Peyer's patch (tissue), 4 donors: ENCODE data around the gene TUBGCP2. TPM values are rescaled to one million over a fixed set of nuclear protein-coding genes. Genes with fewer than 3 reads are reported as not detected.
"Not testable (repeated sequence)": the region's sequence is repeated elsewhere in the genome, so short reads cannot be mapped to it uniquely, and the experiment has no call there.

ENCODE experiments used
- DNase-seq, 3 donors: peaks; one replicate each; pipeline ENCODE4 v3.0.0-alpha.2; 2017 to 2019
- H3K27ac ChIP-seq, 4 donors: fragments of 200-600 bp; sonication (generic); one replicate each; pipeline ENCODE4 v1.5.1; 2016 to 2019
- H3K27me3 ChIP-seq, 2 donors: fragments of 200-600 bp; sonication (generic); one replicate each; pipeline ENCODE4 v1.5.1; 2019
- H3K36me3 ChIP-seq, 3 donors: fragments of 200-600 bp; sonication (generic); one replicate each; pipeline ENCODE4 v1.5.1; 2016 to 2019
- H3K4me1 ChIP-seq, 4 donors: fragments of 200-600 bp; sonication (generic); one replicate each; pipeline ENCODE4 v1.5.1; 2016 to 2019
- H3K4me3 ChIP-seq, 4 donors: fragments of 200-600 bp; sonication (generic); 1 replicate in 3 of 4; 2 replicates in 1 of 4; pipeline ENCODE4 v1.5.1; 2016 to 2019; ENCODE audit warnings: mild to moderate bottlenecking in 1 of 4
- H3K9me3 ChIP-seq, 4 donors: fragments of 200-600 bp; sonication (generic); one replicate each; pipeline ENCODE4 v1.5.1; 2016 to 2019; ENCODE audit warnings: mild to moderate bottlenecking in 1 of 4
- CTCF ChIP-seq, 6 experiments: fragments of 450-650 bp in 4 of 6; fragments of 200-600 bp in 2 of 6; sonication (generic) in 1 of 6; IDR thresholded peaks; one replicate each; pipeline ENCODE4 v1.5.1; 2017 to 2019; ENCODE audit warnings: antibody characterized with exemption in 6 of 6, mild to moderate bottlenecking in 3 of 6, moderate library complexity in 1 of 6
- POLR2A ChIP-seq, 2 donors: fragments of 450-650 bp; IDR thresholded peaks; one replicate each; pipeline ENCODE4 v1.5.1; 2017; ENCODE audit warnings: antibody characterized with exemption in 2 of 2, mild to moderate bottlenecking in 2 of 2, moderate library complexity in 2 of 2
- total RNA-seq, 4 donors: library from RNA; depleted of rRNA; stranded (reverse); fragments of >200 nt; gene quantifications; one replicate each; pipeline ENCODE4 v1.1.0, GENCODE V29; 2016

Gene TUBGCP2
- total RNA-seq, 4 donors from 2014 or later = 40.1 to 85.0 (median 67.8) TPM

- H3K9me3 ChIP-seq = no peaks in the 10 kb centered on the region
- H3K4me1 ChIP-seq = peaks cover 0 to 30% (median 19%) of the 10 kb centered on the region in 4 donors
- no peak for DNase-seq
- no peaks in the 10 kb centered on the region for H3K36me3 ChIP-seq
- H3K27ac ChIP-seq = no peak overlapping the region
- H3K4me3 ChIP-seq = peak overlapping the region in 2 of 4 donors; percentile 38 to 43
- no peak for TF ChIP-seq POLR2A (IDR thresholded peaks at IDR 0.05)
- no peak for TF ChIP-seq CTCF (IDR thresholded peaks at IDR 0.05)
- H3K27me3 ChIP-seq = peaks cover 0 to 36% of the 10 kb centered on the region in 2 donors
Observed at GRCh38 chr10:133237241-133237587, 71.5 kb downstream of the TUBGCP2 start.

- H3K9me3 ChIP-seq = no peaks in the 10 kb centered on the region
- peaks cover 0 to 26% (median 16%) of the 10 kb centered on the region in 4 donors for H3K4me1 ChIP-seq
- H3K27ac ChIP-seq = no peak overlapping the region
- no peak for DNase-seq
- peaks cover 0 to 36% of the 10 kb centered on the region in 2 donors for H3K27me3 ChIP-seq
- no peak for TF ChIP-seq CTCF (IDR thresholded peaks at IDR 0.05)
- TF ChIP-seq POLR2A (IDR thresholded peaks at IDR 0.05) = no peak
- H3K36me3 ChIP-seq = no peaks in the 10 kb centered on the region
- H3K4me3 ChIP-seq = peak overlapping the region in 3 of 4 donors; percentile 31 to 43 (median 38)
Observed at GRCh38 chr10:133236401-133237240, 72.1 kb downstream of the TUBGCP2 start.

- H3K9me3 ChIP-seq = no peaks in the 10 kb centered on the region
- H3K36me3 ChIP-seq = no peaks in the 10 kb centered on the region
- TF ChIP-seq CTCF (IDR thresholded peaks at IDR 0.05) = no peak
- no peak for TF ChIP-seq POLR2A (IDR thresholded peaks at IDR 0.05)
- peak overlapping the region in 2 of 4 donors; percentile 31 to 38 for H3K4me3 ChIP-seq
- no peak for DNase-seq
- peaks cover 0 to 41% of the 10 kb centered on the region in 2 donors for H3K27me3 ChIP-seq
- no peak overlapping the region for H3K27ac ChIP-seq
- peaks cover 0 to 22% (median 15%) of the 10 kb centered on the region in 4 donors for H3K4me1 ChIP-seq
Observed at GRCh38 chr10:133235932-133236331, 72.7 kb downstream of the TUBGCP2 start.

GRCh38 chr10:133235265-133235855 is 73.3 kb downstream of the TUBGCP2 start:
- Histone ChIP-seq H3K9me3 (no peaks in the 10 kb centered on the region), H3K36me3 (no peaks in the 10 kb centered on the region), H3K4me1 (peaks cover 0 to 27% (median 17%) of the 10 kb centered on the region in 4 donors), H3K27me3 (peaks cover 0 to 47% of the 10 kb centered on the region in 2 donors), H3K4me3 (peak overlapping the region in 3 of 4 donors; percentile 26 to 38 (median 31)), H3K27ac (no peak overlapping the region)
- DNase-seq = no peak
- TF ChIP-seq POLR2A (IDR thresholded peaks at IDR 0.05) = no peak
- no peak for TF ChIP-seq CTCF (IDR thresholded peaks at IDR 0.05)

GRCh38 chr10:133234796-133235195 is 73.9 kb downstream of the TUBGCP2 start:
- H3K27me3 ChIP-seq = peaks cover 0 to 47% of the 10 kb centered on the region in 2 donors
- H3K4me3 ChIP-seq = not testable (repeated sequence)

More at GRCh38 chr10:133234796-133235195, 73.9 kb downstream of the TUBGCP2 start:
- not testable (repeated sequence) for H3K36me3 ChIP-seq, DNase-seq, H3K9me3 ChIP-seq, H3K27ac ChIP-seq
- H3K4me1 ChIP-seq = peaks cover 0 to 33% (median 18%) of the 10 kb centered on the region in 4 donors
